ENCODE results near the gene DNAH6.

- TF ChIP-seq CTCF (IDR thresholded peaks at IDR 0.05) = no peak
- no peak for TF ChIP-seq POLR2A (IDR thresholded peaks at IDR 0.05)
Measured at GRCh38 chr2:84844141-84844540, 327.8 kb downstream of the DNAH6 start.

Measured in heart left ventricle (tissue), 13 donors.